H9 (cell line): ENCODE results near the gene GALNT2. TPM values are rescaled to one million over a fixed set of nuclear protein-coding genes. Genes with fewer than 3 reads are reported as not detected.

Source experiments
- DNase-seq: peaks from one replicate; pipeline ENCODE4 v3.0.0-alpha.2; 2017
- H2AFZ ChIP-seq: one replicate; pipeline ENCODE4 v1.6.1; 2013; ENCODE audit warnings: mild to moderate bottlenecking, low read length, control low read depth, moderate library complexity
- H2AK5ac ChIP-seq: 2 replicates; pipeline ENCODE4 v1.6.1; 2013; ENCODE audit warnings: low read length, control low read depth, mixed read lengths; ENCODE audit not compliant: insufficient read length
- H2BK120ac ChIP-seq: one replicate; pipeline ENCODE4 v1.6.1; 2013; ENCODE audit warnings: low read depth, mild to moderate bottlenecking, low read length, control low read depth, inconsistent platforms; ENCODE audit not compliant: poor library complexity, severe bottlenecking
- H2BK12ac ChIP-seq: 2 replicates; pipeline ENCODE4 v1.6.1; 2013; ENCODE audit warnings: low read length, control low read depth, mixed read lengths, low read depth; ENCODE audit not compliant: insufficient read length
- H2BK15ac ChIP-seq: 2 replicates; pipeline ENCODE4 v1.6.1; 2013; ENCODE audit warnings: low read depth, low read length, control low read depth
- H2BK20ac ChIP-seq: one replicate; pipeline ENCODE4 v1.6.1; 2013; ENCODE audit warnings: low read depth, mild to moderate bottlenecking, low read length, control low read depth, inconsistent platforms; ENCODE audit not compliant: poor library complexity, severe bottlenecking
- H2BK5ac ChIP-seq: 2 replicates; pipeline ENCODE4 v1.6.1; 2013; ENCODE audit warnings: low read length, control low read depth, mixed read lengths; ENCODE audit not compliant: insufficient read length
- H3K14ac ChIP-seq: 2 replicates; pipeline ENCODE4 v1.6.1; 2013; ENCODE audit warnings: low read length, control low read depth; ENCODE audit not compliant: insufficient read depth
- H3K18ac ChIP-seq: 2 replicates; pipeline ENCODE4 v1.6.1; 2013; ENCODE audit warnings: low read depth, mild to moderate bottlenecking, mixed read lengths, low read length, control low read depth; ENCODE audit not compliant: insufficient read length
- H3K23ac ChIP-seq: 2 replicates; pipeline ENCODE4 v1.6.1; 2013; ENCODE audit warnings: low read length, control low read depth, mixed read lengths, low read depth; ENCODE audit not compliant: insufficient read length
- H3K23me2 ChIP-seq: 2 replicates; pipeline ENCODE4 v1.6.1; 2013; ENCODE audit warnings: low read depth, mild to moderate bottlenecking, mixed read lengths, low read length, control low read depth; ENCODE audit not compliant: insufficient read length, poor library complexity, severe bottlenecking
- H3K27ac ChIP-seq: 2 replicates; pipeline ENCODE4 v1.5.1; 2013; ENCODE audit warnings: low read length, control low read depth, mixed read lengths, low read depth; ENCODE audit not compliant: insufficient read length
- H3K27me3 ChIP-seq: 2 replicates; pipeline ENCODE4 v1.6.1; 2013; ENCODE audit warnings: low read length, control low read depth, inconsistent platforms; ENCODE audit not compliant: insufficient read depth
- H3K4ac ChIP-seq: 2 replicates; pipeline ENCODE4 v1.6.1; 2013; ENCODE audit warnings: low read depth, mild to moderate bottlenecking, control low read depth, inconsistent platforms, low read length, moderate library complexity
- H3K4me1 ChIP-seq: 2 replicates; pipeline ENCODE4 v1.6.1; 2013; ENCODE audit warnings: low read length, control low read depth, inconsistent platforms; ENCODE audit not compliant: insufficient read depth
- H3K4me2 ChIP-seq: 2 replicates; pipeline ENCODE4 v1.6.1; 2013; ENCODE audit warnings: low read length, control low read depth, mixed read lengths; ENCODE audit not compliant: insufficient read length, insufficient read depth
- H3K56ac ChIP-seq: 2 replicates; pipeline ENCODE4 v1.6.1; 2013; ENCODE audit warnings: low read depth, mild to moderate bottlenecking, mixed read lengths, low read length, control low read depth; ENCODE audit not compliant: insufficient read length
- H3K79me1 ChIP-seq: 2 replicates; pipeline ENCODE4 v1.6.1; 2013; ENCODE audit warnings: low read depth, mild to moderate bottlenecking, moderate library complexity, low read length, control low read depth, inconsistent platforms; ENCODE audit not compliant: insufficient read depth, poor library complexity, severe bottlenecking
- H3K79me2 ChIP-seq: 2 replicates; pipeline ENCODE4 v1.6.1; 2013; ENCODE audit warnings: low read length, control low read depth, inconsistent platforms; ENCODE audit not compliant: insufficient read depth
- H3K9ac ChIP-seq: 2 replicates; pipeline ENCODE4 v1.6.1; 2013; ENCODE audit warnings: low read length, control low read depth, mixed read lengths; ENCODE audit not compliant: insufficient read length; ENCODE audit errors: extremely low read depth
- H3K9me3 ChIP-seq: one replicate; pipeline ENCODE4 v1.6.1; 2013; ENCODE audit warnings: low read depth, low read length, inconsistent platforms; ENCODE audit not compliant: control insufficient read depth
- H3T11ph ChIP-seq: one replicate; pipeline ENCODE4 v1.6.1; 2013; ENCODE audit warnings: mild to moderate bottlenecking, low read length, control low read depth, inconsistent platforms
- H4K20me1 ChIP-seq: one replicate; pipeline ENCODE4 v1.6.1; 2013; ENCODE audit not compliant: control insufficient read depth, insufficient read length, insufficient read depth
- H4K5ac ChIP-seq: 2 replicates; pipeline ENCODE4 v1.6.1; 2013; ENCODE audit warnings: low read depth, mild to moderate bottlenecking, mixed read lengths, low read length, control low read depth; ENCODE audit not compliant: insufficient read length
- H4K8ac ChIP-seq: replicated peaks from 2 replicates; pipeline ENCODE4 v1.6.1; 2013; ENCODE audit warnings: low read length, control low read depth, mixed read lengths, low read depth; ENCODE audit not compliant: insufficient read length
- H4K91ac ChIP-seq: 2 replicates; pipeline ENCODE4 v1.6.1; 2013; ENCODE audit warnings: low read depth, mild to moderate bottlenecking, moderate library complexity, mixed read lengths, low read length, control low read depth; ENCODE audit not compliant: insufficient read length
- H3K27ac Mint-ChIP-seq, 3 experiments: 2 replicates in 2 of 3; 3 replicates in 1 of 3; pipeline ENCODE4 v1.8.0; 2020 to 2021; ENCODE audit warnings: mixed read lengths in 3 of 3, mild to moderate bottlenecking in 1 of 3, moderate library complexity in 1 of 3
- H3K27me3 Mint-ChIP-seq: 2 replicates; pipeline ENCODE4 v1.8.0; 2021; ENCODE audit warnings: low read depth, mild to moderate bottlenecking, moderate library complexity, mixed read lengths
- H3K36me3 Mint-ChIP-seq, 3 experiments: 2 replicates in 2 of 3; 3 replicates in 1 of 3; pipeline ENCODE4 v1.8.0; 2020 to 2021; ENCODE audit warnings: low read depth in 3 of 3, mixed read lengths in 3 of 3; ENCODE audit not compliant: insufficient read depth in 1 of 3
- H3K4me1 Mint-ChIP-seq, 2 experiments: 2 replicates each; pipeline ENCODE4 v1.8.0; 2020; ENCODE audit warnings: mixed read lengths in 2 of 2
- H3K4me3 Mint-ChIP-seq, 2 experiments: 2 replicates in 1 of 2; 3 replicates in 1 of 2; pipeline ENCODE4 v1.8.0; 2020 to 2021; ENCODE audit warnings: mild to moderate bottlenecking in 2 of 2, mixed read lengths in 2 of 2, moderate library complexity in 1 of 2
- H3K9me3 Mint-ChIP-seq, 2 experiments: 2 replicates in 1 of 2; 3 replicates in 1 of 2; pipeline ENCODE4 v1.8.0; 2020; ENCODE audit warnings: mild to moderate bottlenecking in 2 of 2, mixed read lengths in 2 of 2, moderate library complexity in 1 of 2
- WGBS: extraction: QIAGEN DNeasy Blood & Tissue Kit; methylation state at CpG from one replicate; pipeline ENCODE4 v1.1.7; 2013; ENCODE audit warnings: missing lambda C conversion rate, low lambda C conversion rate, mixed read lengths; ENCODE audit not compliant: insufficient read length; ENCODE audit errors: extremely low coverage; 5-methylcytosine and 5-hydroxymethylcytosine counted together
- total RNA-seq: library from RNA; stranded (reverse); gene quantifications from 2 replicates; pipeline ENCODE4 v1.2.1, GENCODE V29; 2021
- TF ChIP-seq, protein P1 (sequence below): fragments of 200-600 bp; sonication (generic); conservative IDR thresholded peaks from 3 replicates; pipeline ENCODE4 v1.8.0; 2021; ENCODE audit warnings: antibody characterized with exemption, mild to moderate bottlenecking

GALNT2 gene
- total RNA-seq, 1 experiment from 2014 or later: 57.6 TPM

DNA sequence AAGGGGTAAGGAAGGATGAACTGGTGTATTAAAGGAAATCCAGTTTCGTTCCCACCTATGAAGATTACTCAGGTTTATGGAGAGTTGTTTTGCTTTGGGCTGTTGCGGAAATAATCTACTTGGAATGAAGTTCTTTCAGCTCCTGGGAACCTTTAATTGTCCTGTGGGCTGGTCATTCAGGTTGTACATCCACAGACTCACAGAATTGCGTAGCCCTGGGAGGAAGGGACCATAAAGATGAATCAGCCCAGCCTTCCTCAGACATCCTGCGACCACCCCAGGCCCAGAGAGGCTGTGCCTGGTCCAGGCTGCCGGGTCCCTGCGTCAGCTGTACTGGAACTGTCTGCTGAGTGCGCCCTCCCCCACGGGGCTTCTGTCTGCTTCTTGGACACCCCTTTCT is 72.7 kb downstream of the GALNT2 start:
- no peak for DNase-seq
- Histone ChIP-seq H3K14ac (no peak overlapping the region), H4K5ac (no peak overlapping the region), H3K4me2 (no peak overlapping the region), H3K23ac (no peak overlapping the region), H3T11ph (no peak overlapping the region), H3K56ac (no peak overlapping the region), H3K79me2 (peaks cover 9% of the 10 kb centered on the region; the same call in 1 of the 2 replicates), H4K91ac (no peak overlapping the region), H3K79me1 (peaks cover 3% of the 10 kb centered on the region), H2BK5ac (no peak overlapping the region), H2BK120ac (no peak overlapping the region), H2AK5ac (no peak overlapping the region), H4K20me1 (no peaks in the 10 kb centered on the region), H3K4ac (no peak overlapping the region), H3K9me3 (no peaks in the 10 kb centered on the region), H3K27me3 (no peaks in the 10 kb centered on the region), H2AFZ (no peak overlapping the region), H2BK15ac (no peak overlapping the region), H2BK12ac (no peak overlapping the region), H3K18ac (no peak overlapping the region), H4K8ac (no peak overlapping the region), H3K23me2 (no peaks in the 10 kb centered on the region), H2BK20ac (no peak overlapping the region), H3K27ac (no peak overlapping the region), H3K4me1 (no peaks in the 10 kb centered on the region; the same call in 1 of the 2 replicates), H3K9ac (no peak overlapping the region)
- Mint-ChIP-seq H3K4me1 (peaks cover 44 to 55% of the 10 kb centered on the region in 2 experiments), H3K4me3 (no peak overlapping the region), H3K27me3 (peaks cover 1% of the 10 kb centered on the region; the same call in 1 of the 2 replicates), H3K27ac (no peak overlapping the region), H3K9me3 (no peaks in the 10 kb centered on the region), H3K36me3 (no peaks in the 10 kb centered on the region; a peak in 2 of 7 replicates)
- WGBS: no CpG with 5 or more reads among the region's 8 CpGs
- TF ChIP-seq, protein P1, sequence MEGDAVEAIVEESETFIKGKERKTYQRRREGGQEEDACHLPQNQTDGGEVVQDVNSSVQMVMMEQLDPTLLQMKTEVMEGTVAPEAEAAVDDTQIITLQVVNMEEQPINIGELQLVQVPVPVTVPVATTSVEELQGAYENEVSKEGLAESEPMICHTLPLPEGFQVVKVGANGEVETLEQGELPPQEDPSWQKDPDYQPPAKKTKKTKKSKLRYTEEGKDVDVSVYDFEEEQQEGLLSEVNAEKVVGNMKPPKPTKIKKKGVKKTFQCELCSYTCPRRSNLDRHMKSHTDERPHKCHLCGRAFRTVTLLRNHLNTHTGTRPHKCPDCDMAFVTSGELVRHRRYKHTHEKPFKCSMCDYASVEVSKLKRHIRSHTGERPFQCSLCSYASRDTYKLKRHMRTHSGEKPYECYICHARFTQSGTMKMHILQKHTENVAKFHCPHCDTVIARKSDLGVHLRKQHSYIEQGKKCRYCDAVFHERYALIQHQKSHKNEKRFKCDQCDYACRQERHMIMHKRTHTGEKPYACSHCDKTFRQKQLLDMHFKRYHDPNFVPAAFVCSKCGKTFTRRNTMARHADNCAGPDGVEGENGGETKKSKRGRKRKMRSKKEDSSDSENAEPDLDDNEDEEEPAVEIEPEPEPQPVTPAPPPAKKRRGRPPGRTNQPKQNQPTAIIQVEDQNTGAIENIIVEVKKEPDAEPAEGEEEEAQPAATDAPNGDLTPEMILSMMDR: no peak
